Osteocyte (in vitro differentiated cells): Measurements from ENCODE around the gene LIMS3. TPM values are rescaled to one million over a fixed set of nuclear protein-coding genes. Genes with fewer than 3 reads are reported as not detected.
"Not testable (repeated sequence)": the region's sequence is repeated elsewhere in the genome, so short reads cannot be mapped to it uniquely, and the experiment has no call there.

Source experiments
- DNase-seq: peaks from one replicate; pipeline ENCODE4 v3.0.0; 2021; ENCODE audit warnings: mixed read lengths; ENCODE audit not compliant: unreplicated experiment; ENCODE audit errors: extremely low spot score
- H3K27ac Mint-ChIP-seq: one replicate; pipeline ENCODE4 v1.8.0; 2021; ENCODE audit warnings: mild to moderate bottlenecking, mixed read lengths; ENCODE audit not compliant: unreplicated experiment
- H3K27me3 Mint-ChIP-seq: one replicate; pipeline ENCODE4 v1.8.0; 2021; ENCODE audit warnings: mixed read lengths; ENCODE audit not compliant: unreplicated experiment
- H3K36me3 Mint-ChIP-seq: one replicate; pipeline ENCODE4 v1.8.0; 2021; ENCODE audit warnings: mixed read lengths; ENCODE audit not compliant: unreplicated experiment
- H3K4me1 Mint-ChIP-seq: one replicate; pipeline ENCODE4 v1.8.0; 2021; ENCODE audit warnings: mixed read lengths; ENCODE audit not compliant: unreplicated experiment
- H3K4me3 Mint-ChIP-seq: one replicate; pipeline ENCODE4 v1.8.0; 2021; ENCODE audit warnings: mild to moderate bottlenecking, moderate library complexity, mixed read lengths; ENCODE audit not compliant: unreplicated experiment
- H3K9me3 Mint-ChIP-seq: one replicate; pipeline ENCODE4 v1.8.0; 2021; ENCODE audit warnings: mixed read lengths; ENCODE audit not compliant: unreplicated experiment
- long read RNA-seq: library from polyadenylated mRNA; unstranded; transcript quantifications from one replicate; pipeline ENCODE4 v2.0.0, GENCODE V29; 2021
- total RNA-seq: library from RNA; stranded (reverse); gene quantifications from 2 replicates; pipeline ENCODE4 v1.2.1, GENCODE V29; 2021

Gene LIMS3
- total RNA-seq: 3.1 and 4.2 TPM in 2 replicates
- long read RNA-seq, partial matches to known transcripts: 0 of 3 reads
- long read RNA-seq, other reads (novel, unspliced or antisense): 0 of 3 reads

- not testable (repeated sequence) for H3K9me3 Mint-ChIP-seq, H3K27me3 Mint-ChIP-seq, DNase-seq, H3K27ac Mint-ChIP-seq, H3K4me3 Mint-ChIP-seq, H3K36me3 Mint-ChIP-seq, H3K4me1 Mint-ChIP-seq
These were observed at the start of gene LIMS3 for GRCh38 chr2:109898462-109899336. LIMS3 (plus strand) TSS chr2:109898688; CDS start chr2:109898729, 41 bp downstream.

- not testable (repeated sequence) for H3K27me3 Mint-ChIP-seq, H3K36me3 Mint-ChIP-seq, H3K27ac Mint-ChIP-seq, H3K4me1 Mint-ChIP-seq, DNase-seq, H3K9me3 Mint-ChIP-seq, H3K4me3 Mint-ChIP-seq
These were observed 27.2 kb upstream of the LIMS3 start for GRCh38 chr2:109871129-109871751.

- not testable (repeated sequence) for H3K4me3 Mint-ChIP-seq, DNase-seq, H3K9me3 Mint-ChIP-seq, H3K27me3 Mint-ChIP-seq, H3K36me3 Mint-ChIP-seq, H3K27ac Mint-ChIP-seq, H3K4me1 Mint-ChIP-seq
These were observed 21.9 kb upstream of the LIMS3 start for GRCh38 chr2:109876625-109877024.

- not testable (repeated sequence) for H3K4me1 Mint-ChIP-seq, DNase-seq, H3K27ac Mint-ChIP-seq, H3K4me3 Mint-ChIP-seq, H3K9me3 Mint-ChIP-seq, H3K27me3 Mint-ChIP-seq, H3K36me3 Mint-ChIP-seq
These were observed 16.4 kb upstream of the LIMS3 start for GRCh38 chr2:109882112-109882511.

- not testable (repeated sequence) for H3K9me3 Mint-ChIP-seq, H3K27ac Mint-ChIP-seq, H3K27me3 Mint-ChIP-seq, DNase-seq, H3K4me1 Mint-ChIP-seq, H3K36me3 Mint-ChIP-seq, H3K4me3 Mint-ChIP-seq
These were observed 10.1 kb upstream of the LIMS3 start for GRCh38 chr2:109888414-109888813.

GRCh38 chr2:109889909-109890308 is 8.6 kb upstream of the LIMS3 start:
- DNase-seq: not testable (repeated sequence)

GRCh38 chr2:109891024-109891423 is 7.5 kb upstream of the LIMS3 start:
- not testable (repeated sequence) for H3K9me3 Mint-ChIP-seq, H3K27me3 Mint-ChIP-seq, H3K27ac Mint-ChIP-seq

More at GRCh38 chr2:109889909-109890308, 8.6 kb upstream of the LIMS3 start:
- H3K27ac Mint-ChIP-seq, H3K9me3 Mint-ChIP-seq, H3K27me3 Mint-ChIP-seq, H3K4me1 Mint-ChIP-seq, H3K4me3 Mint-ChIP-seq, H3K36me3 Mint-ChIP-seq: not testable (repeated sequence)

GRCh38 chr2:109893736-109894135 is 4.8 kb upstream of the LIMS3 start:
- not testable (repeated sequence) for DNase-seq, H3K9me3 Mint-ChIP-seq, H3K27me3 Mint-ChIP-seq, H3K4me1 Mint-ChIP-seq, H3K4me3 Mint-ChIP-seq, H3K27ac Mint-ChIP-seq, H3K36me3 Mint-ChIP-seq

More at GRCh38 chr2:109891024-109891423, 7.5 kb upstream of the LIMS3 start:
- not testable (repeated sequence) for H3K4me3 Mint-ChIP-seq, DNase-seq, H3K4me1 Mint-ChIP-seq, H3K36me3 Mint-ChIP-seq

- H3K9me3 Mint-ChIP-seq, DNase-seq, H3K27ac Mint-ChIP-seq, H3K27me3 Mint-ChIP-seq, H3K4me1 Mint-ChIP-seq, H3K36me3 Mint-ChIP-seq, H3K4me3 Mint-ChIP-seq: not testable (repeated sequence)
These were observed 4.3 kb upstream of the LIMS3 start for GRCh38 chr2:109894141-109894540.

- H3K9me3 Mint-ChIP-seq, H3K27me3 Mint-ChIP-seq, H3K36me3 Mint-ChIP-seq, H3K4me1 Mint-ChIP-seq, H3K4me3 Mint-ChIP-seq, H3K27ac Mint-ChIP-seq, DNase-seq: not testable (repeated sequence)
These were observed 3.2 kb upstream of the LIMS3 start for GRCh38 chr2:109895090-109895869.

- not testable (repeated sequence) for H3K4me1 Mint-ChIP-seq, H3K9me3 Mint-ChIP-seq, H3K4me3 Mint-ChIP-seq, H3K27ac Mint-ChIP-seq, H3K36me3 Mint-ChIP-seq, H3K27me3 Mint-ChIP-seq, DNase-seq
These were observed 2.3 kb upstream of the LIMS3 start for GRCh38 chr2:109896212-109896611.
